Right forelimb (tissue), 1 donor: Measurements from ENCODE around the gene TINCR.

Experiments
- DNase-seq: peaks from one replicate; pipeline ENCODE4 v3.0.0-alpha.2; 2018

TINCR gene

DNA sequence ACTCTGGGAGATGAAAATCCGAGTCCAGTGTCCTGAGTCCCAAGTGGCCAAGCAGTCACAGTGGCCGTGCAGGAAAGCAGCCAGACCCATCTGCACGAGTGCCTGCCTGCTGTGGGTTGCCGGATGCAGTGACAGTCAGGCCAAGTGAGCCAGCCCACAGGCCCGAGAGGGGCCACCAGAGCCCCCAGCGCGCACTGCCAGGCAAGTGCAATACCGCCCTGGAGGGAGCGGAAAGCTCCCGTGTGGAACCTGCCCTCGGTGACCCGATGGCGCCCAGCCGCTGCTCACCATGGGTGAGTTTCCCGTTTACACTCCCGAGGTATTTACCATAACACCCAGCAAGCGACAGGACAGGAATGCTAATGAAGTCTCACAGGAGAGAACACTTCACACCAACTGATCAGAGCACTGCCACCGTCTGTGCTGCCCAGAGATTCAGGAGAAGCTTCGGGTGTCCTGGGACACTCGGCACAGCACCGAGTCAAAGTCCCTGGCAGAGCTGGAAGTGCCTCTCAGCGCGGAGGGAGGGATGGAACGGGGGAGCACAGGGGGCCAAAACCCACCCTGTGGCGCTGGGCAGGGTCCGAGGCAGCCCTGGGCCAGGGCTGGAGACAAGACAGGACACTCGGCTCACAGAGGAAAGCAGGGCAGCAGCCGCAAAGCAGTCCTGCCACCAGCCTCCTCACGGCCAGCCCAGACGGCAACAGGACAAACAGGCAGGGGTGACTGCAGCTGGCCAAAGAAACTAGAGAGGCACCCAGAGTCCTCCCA, 21.3 kb upstream of the TINCR start:
- DNase-seq, result no peak

DNA sequence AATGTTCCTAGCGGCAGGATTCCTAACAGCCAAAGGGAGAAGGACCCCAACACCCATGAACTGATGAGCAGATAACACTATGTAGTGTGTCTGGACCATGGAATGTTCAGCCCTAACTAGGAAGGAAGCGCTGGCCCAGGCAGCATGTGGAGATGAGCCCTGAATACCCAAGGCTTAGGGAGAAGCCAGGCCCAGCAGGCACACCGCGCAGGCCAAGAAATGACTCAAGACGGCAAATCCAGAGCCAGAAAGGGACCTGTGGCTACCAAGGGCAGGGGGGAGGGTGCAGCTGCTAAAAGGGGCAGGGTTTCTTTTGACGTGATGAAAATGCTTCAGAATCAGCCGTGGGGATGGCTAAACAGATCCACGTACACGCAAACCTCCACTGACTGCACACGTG, 20.7 kb upstream of the TINCR start:
- no peak for DNase-seq

DNA sequence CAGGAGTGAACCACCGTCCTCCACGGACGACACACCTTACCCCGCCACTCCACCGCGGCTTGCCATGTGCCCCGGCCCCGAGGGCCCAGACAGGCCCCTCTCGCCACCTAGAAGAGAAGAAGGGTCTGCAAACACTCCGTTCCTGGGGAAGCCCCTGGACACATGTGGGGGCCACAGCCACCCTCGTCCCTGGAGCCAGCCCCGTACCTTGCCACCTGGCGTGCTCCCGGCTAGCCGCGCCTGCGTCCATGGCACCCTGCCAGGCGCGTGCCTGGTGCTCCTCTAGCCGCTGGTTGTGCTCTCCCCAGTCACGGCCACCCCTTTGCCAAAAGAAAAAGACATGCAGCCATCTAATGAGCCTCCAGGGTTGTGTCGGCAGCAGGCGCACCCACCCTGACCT, 19.9 kb upstream of the TINCR start:
- no peak for DNase-seq

DNA sequence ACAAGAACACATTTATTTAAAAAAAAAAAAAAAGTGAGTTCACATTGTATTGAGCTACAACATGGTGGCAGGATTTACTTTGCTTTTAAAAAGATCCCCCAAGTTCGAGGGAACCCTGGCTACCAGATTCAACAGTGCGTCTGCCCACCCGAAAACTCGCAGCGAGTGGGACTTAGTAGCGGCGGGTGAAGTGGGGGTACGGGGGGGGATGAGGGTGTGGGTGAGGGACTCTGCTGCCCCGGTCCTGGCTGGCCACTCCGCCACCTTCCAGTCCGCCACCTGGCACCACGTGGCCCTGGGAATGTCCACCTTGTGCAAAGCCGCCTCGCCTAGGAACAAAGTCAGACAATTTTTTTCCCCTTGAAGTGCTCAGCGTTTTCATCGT, 19.3 kb upstream of the TINCR start:
- DNase-seq, result no peak

DNA sequence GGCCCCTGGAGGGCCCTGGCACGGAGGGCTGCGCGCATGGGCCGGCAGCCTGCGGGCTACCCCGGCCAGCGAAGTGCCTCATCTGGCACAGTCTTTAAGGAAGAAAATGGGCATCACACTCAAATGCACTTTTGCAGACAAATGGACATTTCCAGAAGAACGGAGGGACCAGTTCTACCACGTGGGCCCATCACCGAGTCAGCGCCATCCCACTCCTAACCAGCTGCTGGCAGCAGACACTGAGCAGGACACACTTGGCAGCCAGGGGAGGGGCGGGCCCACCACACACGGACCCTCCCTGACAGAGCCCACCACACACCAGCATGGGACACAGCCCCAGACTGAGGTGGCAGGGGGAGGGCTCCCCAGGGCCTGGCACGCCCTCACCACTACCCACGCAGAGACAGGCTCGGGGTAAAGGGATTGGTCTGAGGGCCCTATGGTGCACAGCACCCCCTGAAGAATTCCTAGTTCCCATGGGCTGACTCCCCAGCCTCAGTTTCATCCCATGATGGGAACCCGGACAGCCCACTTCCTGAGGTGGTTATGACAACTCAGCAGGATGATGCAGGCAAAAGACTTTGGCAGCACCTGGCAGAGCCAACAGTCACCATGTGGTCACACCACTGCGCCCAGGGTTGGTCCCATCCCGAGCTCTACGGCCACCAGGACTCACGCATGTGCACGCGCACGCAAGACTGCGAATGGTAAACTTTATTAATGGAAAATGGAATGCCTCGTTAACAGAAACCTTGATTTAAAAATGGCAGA, 18.7 kb upstream of the TINCR start:
- DNase-seq, result no peak

DNA sequence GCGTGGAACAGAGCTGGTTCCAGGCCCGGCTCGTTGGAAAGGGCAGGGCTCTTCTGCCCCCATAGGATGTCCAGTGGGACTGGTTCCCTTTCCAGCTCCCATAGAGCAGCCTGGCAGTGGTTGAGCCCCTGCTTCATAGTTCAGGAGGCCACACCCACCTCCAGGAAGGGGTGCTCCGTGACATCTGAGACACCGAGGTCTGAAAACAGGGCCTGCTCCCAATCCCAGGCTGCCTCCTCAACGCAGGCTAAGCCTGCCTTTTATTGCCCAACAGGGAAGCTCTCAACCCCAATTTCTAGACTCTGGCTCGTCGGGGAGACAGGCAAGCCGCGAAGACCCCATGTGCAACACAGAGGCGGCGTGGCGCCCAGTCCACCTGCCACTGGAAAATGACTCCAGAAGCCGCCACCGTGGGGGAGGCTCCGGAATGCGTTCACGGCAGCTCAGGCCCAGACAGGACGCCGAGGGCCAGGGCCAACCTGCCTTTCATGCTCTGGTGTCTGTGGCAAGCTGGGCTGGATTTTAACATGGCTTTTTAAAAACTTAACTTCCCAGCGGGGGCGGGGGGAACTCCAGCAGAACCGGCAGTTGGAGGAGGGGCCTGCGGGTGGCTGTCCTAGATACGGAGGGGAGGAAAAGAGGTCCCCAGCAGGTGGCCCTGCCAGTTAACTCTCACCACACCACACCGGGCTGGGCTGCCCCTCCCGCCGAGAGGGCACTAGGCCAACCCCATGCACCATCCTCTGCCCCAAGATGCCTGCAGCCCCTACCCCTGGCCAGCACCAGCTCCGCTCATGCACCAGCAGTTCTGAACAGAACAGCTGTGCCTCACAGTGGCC, 17.9 kb upstream of the TINCR start:
- DNase-seq, result peak; percentile 66

DNA sequence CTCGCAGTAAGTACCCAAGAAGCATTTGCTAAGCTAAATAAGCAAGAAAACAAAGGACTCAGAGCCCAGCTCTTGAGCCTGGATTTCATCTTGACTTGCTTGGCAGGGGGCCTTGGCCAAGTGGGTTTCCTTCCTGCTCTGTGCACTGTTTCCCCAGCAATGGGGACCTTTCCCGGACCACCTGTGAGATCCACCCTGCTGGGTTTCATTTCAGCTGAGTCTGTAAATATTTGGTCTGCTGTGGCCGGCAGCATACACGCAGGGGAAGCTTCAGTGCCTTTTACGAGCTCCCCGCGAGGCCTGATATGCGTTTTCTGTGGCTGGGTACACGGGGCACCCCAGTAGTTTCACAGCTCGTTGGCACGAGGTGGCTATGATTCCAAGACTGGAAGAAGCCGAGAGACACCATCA, 12.4 kb upstream of the TINCR start:
- DNase-seq, result no peak

DNA sequence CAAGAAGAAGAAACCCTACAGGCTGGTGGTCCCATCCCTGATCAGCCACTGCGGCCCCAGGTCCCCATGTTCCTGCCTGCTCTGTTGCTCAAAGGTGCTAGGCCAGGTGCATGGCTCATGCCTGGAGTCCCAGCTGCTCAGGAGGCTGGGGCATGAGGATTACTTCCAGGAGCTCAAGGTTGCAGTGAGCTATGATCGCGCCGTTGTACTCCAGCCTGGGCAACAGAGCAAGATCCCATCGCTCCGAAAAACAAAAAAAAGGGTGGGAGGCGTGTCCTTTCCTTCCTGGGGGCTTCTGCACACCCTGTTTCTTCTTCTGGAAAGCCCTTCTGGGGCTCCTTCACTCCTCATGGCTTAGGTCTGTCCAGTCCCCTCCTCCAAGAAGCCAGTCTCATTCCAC, 11.9 kb upstream of the TINCR start:
- DNase-seq, result no peak

DNA sequence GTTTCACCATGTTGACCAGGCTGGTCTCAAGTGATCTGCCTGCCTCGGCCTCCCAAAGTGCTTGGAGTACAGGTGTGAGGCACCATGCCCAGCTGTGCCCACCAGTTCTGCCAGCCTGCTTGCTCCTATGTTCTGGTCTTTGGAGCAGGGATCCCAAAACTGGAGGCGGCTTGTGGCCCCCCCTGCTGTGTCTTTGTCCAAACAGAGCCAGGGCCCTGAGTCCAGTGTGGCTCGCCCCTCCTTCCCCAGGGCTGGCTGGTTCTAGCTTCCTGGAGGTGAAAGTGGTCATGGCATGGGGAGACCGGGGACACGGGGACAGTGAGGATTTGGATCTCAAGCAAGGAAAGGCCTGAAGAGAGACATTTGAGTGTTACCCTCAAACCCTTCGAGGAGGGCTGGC, 11.5 kb upstream of the TINCR start:
- DNase-seq, result no peak

DNA sequence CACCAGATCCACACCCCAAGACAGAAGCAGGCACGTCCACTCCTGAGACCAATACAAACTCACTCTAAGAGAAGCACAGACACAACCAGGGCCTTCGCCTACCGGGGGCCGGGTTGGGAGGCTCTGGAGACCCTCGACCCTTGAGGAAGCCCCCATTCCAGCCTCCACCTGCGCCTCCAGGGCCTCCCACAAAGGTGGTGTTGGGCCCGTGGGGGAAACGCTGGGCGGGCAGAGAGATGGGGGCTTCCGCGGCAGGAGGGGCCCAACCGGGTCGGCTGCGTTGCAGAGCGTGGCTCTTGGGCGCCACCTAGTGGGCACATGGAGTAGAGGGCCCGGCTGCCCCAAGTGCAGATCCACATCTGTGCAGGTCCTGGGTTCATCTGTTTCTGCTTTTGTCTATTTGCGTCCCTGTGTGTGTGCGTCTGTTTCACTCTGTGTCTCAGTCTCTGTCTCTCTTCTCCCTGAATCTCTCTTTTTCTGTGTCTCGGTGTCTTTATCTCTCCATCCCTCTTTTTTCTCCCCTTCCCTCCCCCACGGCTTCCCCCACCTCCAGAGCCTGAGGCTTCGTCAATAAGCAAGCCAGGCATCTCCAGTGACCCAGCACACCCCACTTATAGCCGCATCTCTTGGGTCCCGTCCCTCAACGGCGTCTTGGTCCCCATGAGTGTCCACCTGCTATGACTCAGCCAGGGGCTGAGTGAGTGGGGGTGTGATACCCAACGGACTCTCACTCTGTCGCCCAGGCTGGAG, 10.5 kb upstream of the TINCR start:
- DNase-seq, result peak; percentile 89

DNA sequence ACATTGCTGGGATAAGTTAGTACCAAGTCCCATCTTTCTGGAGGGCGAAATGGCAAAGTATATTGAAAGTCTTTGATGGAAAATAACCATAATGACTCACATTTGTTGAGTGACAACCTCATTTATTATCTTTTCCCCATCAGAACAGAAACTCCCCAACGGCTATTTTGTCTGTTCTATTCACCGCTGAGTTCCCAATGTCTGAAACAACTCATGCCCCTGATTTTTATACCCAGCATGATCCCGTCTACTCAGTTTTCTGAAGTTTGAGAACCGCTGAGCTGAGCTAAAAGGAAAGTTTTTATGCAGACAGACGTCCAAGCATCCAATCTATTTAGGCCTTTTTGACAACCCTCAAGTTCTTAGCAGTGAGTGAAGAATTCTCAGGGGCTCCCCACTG, 7.8 kb upstream of the TINCR start:
- no peak for DNase-seq

DNA sequence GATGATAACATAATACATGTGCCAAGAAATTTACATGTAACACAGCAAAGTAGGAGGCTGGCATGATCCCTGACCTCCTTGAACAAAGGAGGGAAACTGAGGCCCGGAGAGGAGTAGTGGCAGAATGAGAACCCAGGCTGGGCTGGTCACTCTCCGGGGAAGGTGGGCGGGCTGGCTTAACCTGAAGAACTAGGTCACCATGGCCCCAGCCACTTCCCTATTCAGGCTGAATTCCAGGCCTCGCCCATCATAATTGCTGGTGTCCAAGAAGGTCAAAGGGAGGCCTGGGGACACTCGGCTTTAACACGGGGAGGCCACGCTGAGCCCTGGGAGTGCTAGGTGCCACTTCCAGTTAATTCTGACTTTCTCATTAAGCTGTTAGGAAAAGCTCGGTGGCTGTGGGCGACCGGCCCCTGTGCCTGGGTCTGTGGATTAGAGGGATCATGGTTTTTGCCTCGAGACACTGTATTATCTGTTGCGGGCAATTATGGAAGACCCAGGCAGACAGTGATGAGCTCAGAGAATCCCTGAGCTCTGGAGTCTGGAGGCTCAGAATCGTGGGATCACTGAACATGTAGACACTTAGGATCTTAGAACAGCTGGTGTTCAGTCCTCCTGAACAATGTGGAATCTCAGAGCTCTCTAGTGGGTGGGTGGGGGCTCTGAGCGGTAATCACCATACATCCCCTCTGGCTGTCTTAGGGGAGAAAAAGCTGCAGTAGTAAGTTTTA, 5.0 kb upstream of the TINCR start:
- DNase-seq, result no peak

DNA sequence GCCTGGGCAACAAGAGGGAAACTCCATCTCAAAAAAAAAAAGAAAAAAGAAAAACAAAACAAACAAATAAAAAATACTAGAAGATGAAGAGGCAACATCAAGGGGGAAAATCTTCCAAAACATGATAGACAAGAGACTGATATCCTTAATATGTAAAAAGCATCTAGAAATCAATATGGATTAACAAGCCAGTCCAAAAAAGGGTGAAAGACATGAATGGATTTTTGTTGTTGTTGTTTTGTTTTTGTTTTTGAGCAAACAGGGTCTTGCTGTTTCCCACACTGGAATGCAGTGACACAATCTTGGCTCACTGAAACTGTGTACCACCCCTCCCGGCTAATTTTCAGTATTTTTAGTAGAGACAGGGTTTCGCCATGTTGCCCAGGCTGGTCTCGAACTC, 4.0 kb upstream of the TINCR start:
- DNase-seq, result no peak

DNA sequence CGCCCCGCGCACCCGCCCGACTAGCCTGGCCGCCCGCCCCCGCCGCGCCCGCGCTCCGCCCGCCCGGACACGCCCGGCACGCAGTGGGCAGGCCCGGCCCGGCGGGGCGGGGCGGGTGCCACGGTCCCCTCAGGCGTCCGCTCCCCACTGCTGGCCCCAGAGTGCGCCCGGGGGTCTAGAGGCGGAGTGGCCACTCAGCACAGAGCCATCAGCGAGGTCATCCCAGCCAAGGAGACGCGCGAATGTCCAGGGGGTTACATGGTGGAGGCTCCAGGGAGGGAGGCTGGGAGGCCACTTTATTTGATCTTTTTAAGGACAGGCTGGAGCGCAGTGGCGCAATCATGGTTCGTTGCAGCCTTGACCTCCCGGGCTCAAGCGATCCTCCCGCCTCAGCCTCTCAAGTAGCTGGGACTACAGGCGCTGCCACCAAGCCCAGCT, 236 bp upstream of the TINCR start:
- DNase-seq, result peak; percentile 26

DNA sequence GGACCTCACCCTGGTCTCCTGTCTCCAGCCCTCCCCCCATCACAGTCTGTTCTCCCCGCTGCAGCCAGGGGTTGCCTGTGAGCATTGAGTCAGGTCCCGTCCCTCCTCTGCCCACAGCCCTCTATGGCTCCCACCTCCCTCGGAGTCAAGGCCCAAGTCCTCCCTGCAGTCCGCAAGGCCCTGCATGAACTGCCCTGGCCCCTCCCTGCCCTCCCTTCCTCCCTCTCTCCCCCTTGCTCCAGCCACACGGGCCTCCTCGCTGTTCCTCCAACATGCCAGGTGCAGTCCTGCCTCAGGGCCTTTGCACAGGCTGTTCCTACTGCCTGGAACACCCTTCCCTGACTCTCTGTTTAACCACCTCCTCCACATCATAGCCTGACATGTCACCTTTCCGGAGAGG, 2.8 kb downstream of the TINCR start:
- no peak for DNase-seq

DNA sequence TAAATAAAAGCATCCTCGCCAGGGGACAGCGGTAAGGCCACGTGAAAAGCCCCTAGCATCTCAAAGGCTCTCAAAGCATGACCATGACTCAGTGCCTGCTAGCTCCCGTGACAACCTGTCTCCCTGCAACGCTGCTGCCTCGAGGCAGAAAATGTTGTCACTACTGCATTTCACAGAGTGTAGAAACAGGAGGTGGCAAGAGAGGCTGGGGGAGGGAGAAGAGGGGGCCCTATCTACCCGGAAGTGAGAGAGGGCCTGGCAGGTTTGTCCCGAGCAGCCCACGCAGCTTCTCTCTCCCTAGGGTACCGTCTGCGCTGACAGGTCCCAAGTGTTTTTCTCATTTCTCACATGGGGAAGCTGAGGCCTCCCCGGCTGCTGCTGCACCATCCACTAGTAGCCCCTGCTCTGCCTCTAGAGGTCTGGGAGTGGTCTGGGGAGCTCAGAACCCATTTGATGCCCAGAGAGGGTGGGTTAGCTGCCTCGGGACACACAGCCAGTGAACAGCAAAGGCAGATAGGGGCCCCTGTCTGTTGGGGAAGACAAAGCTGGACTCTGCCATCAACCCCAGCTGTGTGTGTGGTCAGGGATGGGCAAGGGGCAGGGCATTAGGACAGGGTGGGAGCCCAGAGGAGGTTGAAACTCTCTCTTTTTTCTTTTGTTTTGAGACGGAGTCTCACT, 3.7 kb downstream of the TINCR start:
- DNase-seq, result no peak

DNA sequence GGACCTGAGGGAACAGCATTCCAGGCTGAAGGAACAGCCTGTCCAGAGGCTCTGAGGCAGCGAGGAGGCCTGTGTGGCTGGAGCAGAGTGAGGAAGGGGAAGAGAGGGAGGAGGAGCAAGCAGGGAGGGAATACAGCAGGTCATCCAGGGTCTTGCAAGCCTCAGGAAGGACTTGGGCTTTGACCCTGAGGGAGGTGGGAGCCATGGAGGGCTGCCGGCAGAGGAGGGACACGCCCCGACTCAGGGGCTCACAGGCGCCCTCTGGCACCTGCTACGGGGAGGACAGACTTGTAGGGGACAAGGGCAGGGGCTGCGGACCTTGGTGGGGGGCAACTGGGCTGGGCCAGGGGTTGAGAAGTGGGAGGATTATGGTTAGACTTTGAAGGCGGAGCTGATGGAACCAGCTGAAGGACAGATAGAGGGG, 4.7 kb downstream of the TINCR start:
- no peak for DNase-seq

DNA sequence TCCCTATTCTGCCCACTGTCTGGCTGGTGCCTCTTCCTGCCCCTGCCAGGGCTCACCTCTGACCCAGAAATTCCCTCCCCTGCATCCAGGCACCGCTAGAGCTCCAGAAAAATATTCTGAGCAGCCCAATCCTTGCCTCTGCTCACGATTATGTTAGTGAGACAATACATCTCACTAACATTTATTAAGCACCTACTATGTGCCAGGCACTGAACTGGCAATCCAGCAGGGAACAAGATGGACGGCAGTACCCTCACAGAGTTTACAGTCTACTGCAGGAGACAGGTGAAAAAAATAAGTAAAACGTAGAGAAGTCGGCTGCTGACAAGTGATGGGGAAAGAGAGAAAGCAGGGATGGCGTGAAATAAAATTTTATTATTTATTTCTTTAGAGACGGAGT, 5.5 kb downstream of the TINCR start:
- no peak for DNase-seq

DNA sequence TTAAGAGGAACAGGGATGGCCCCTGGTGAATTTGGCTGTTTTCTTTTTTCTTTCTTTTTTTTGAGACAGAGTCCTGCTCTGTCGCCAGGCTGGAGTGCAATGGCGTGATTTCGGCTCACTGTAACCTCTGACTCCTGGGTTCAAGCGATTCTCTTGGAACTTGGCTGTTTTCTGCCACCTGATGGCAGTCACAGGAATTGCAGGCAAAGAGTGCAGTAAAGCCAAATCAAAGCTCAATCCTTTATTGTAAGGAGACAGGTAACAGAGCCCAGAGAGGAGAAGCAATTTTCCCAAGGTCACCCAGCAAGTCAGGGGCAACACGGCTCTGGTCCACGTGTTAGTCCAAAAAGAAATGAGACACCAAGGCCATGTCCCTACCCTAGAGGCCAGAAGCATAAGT, 6.2 kb downstream of the TINCR start:
- DNase-seq, result no peak

DNA sequence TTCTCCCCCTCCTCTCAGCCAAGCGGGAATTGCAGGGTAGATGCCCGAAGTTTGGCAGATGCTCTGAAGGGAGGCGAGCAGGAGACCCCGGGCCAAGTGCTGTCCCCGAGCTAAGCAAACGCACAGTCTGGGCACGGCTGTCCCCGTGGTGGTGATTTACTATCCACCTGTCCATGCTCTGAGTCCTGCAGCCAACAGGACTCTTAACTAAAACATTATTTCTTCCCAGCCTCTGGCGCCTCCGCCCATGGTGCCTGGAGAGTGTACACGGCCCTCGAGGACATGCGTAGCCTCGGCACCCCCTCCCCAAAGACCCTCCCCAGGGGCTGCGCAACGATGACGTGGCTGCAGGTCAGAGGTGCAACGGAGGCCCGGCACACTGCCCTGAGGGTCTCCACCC, 7.6 kb downstream of the TINCR start:
- no peak for DNase-seq

DNA sequence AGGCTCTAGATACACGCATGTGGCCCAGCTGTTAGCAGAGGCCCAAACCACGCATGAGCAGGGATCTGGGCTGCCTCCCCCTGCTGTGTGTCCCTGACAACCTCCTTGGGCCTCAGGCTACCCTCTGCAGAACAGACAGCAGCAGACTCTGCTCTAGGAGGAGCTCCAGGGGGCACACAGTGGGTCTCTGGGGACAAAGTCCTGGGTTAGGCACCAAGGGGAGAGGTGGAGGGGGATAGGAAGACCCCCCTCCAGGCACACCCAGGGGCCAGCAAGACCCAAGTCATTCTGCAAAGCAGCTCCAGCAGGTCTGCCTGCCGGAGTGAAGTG, 8.0 kb downstream of the TINCR start:
- DNase-seq, result no peak
